ENCODE measurements around the gene E2F4.
A peak's percentile ranks its signal among the peaks of the same experiment; 100 is the strongest.

The E2F4 gene

GRCh38 chr16:67207249-67208091 lies 15.5 kb downstream of the E2F4 start:
- no peak for DNase-seq

DNA sequence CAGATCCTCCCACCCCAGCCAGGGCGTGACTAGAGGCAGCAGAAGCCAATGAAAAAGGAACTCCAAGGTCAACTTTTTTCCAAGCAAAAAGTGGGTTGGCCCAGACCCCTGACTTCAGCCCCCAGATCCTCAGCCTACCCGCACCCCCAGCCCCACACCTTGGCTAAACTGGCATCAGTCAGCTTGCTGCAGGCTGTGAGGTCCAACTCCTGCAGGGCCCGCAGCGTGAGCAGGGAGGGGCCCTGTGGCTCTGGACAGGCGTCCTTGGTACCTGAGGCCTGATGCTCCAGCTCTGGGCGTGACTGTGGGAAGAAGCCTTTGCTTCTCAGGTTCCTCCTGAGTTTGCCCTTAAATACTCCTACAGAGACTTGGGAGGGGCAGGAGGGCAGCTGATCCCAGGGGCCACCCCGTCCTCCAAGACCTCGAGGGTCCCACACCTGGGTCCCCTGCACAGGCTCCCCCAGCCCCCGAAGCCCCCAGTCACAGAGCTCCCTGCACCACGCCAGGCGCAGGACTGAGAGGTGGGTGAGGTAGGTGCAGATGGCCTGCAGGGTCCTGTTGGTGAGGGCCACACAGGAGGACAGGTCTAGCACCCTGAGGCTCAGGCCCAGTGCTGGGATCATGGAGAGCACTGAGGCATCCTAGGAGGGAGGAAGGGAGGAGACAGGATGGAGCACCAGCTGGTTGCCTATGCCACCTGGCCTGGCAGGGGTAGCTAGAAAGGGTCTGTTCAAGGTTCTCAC lies 16.4 kb downstream of the E2F4 start:
- DNase-seq: no peak

- DNase-seq: no peak
These were observed 17.6 kb downstream of the E2F4 start for GRCh38 chr16:67209565-67209964.

DNA sequence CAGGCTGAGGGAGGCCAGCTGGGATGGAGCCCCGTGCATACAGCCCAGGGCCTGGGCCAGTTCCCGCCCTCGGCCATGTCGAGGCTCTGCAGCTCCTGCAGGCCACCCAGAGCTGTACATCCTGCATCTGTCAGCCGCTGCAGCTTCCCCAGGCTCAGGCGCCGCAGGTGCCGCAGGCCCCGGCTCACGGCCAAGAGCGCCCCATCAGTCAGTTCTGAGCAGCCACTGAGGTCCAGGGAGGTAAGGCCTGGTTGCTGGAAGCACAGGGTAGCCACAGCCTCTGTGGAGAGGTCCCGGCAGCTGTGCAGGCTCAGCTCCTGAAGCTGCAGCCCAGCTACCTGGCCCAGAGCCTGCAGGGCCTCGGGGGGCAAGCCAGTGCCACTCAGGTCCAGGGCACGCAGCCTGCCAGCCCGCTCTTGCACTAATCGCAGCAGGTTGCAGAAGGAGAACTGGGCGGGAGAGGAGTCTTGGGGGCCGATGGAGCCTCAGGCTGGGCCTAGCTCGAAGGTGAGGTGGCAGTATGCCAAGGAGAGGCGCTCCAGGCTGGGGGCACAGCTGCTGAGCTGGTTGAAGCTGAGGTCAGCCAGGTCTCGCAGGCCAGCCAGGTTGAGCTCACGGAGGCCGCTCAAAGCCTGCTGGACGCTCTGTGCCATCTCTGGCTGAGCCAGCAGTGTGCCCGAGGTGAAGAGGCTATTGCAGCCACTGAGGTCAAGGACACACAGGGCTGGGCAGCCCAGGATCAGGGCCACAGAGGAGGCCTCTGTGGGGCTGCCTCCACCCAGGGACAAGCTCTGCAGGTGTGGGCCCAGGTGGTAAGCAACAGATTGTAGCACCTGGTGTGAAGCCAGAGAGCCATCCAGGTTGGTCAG lies 18.3 kb downstream of the E2F4 start:
- no peak for DNase-seq

GRCh38 chr16:67211674-67212073 lies 19.7 kb downstream of the E2F4 start:
- no peak for DNase-seq

DNA sequence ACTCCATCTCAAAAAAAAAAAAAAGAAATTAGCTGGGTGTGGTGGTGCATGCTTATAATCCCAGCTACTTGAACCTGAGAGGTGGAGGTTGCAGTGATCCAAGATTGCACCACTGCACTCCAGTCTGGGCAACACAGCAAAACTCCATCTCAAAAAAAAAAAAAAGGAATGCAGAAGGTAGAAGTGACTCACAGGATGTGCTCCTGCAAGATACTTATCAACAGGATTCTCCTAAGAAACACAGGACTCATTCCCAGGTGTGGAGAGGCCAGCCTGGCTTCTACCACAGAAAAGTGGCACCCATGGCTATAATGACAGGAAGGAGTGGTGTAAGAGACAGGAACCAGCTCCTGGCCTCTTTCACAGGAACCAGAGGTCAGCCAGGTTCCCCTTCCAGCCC lies 20.8 kb downstream of the E2F4 start:
- no peak for DNase-seq

- DNase-seq: no peak
These were observed 21.5 kb downstream of the E2F4 start for GRCh38 chr16:67213197-67214019.

GRCh38 chr16:67215706-67216105 lies 23.8 kb downstream of the E2F4 start:
- DNase-seq: no peak

DNA sequence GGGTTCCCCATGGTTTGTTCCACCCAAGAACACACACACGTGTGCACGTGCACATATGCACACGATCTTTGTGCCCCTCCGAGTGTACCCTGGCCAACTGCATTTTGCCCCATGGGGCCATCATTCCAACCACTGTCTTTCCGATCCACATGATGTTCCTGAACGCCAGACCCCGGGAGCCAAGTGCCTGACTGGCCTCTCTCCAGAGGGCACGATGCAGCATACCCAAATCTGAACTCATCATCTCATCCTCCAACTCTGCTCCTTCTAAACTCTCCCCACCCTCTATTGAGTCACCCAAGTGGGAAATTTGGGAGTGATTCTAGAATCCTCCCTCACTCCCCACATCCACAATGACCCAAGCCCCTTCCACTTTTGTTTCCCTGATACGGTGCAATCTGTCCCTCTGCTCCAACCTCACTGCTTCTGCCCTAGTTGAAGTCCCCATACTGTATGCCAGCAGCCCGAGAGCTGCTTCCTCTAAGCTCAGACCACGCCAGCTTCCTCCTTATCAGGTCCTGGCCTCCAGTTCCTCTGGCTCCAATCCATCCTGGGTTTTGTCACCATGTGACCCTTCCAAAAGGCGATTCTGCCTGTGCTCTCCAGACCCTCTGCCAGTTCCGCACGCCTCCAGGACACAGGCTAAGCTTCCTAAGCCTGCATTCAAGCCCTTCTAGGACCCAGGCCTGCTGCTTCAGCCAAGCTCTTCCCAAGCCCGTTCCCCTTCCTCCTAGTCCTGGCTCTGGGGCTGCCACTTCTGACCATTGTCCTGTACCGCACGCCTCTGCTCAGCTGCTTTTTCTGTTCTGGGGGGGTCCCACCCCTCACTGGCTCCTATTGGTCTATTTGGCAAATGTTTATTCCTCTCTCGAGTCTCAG lies 24.9 kb downstream of the E2F4 start:
- peak in 2 of 58 donors; percentile 5 to 22 for DNase-seq

- no peak for DNase-seq
These were observed 32.0 kb downstream of the E2F4 start for GRCh38 chr16:67223992-67224391.

- DNase-seq: no peak
These were observed 34.4 kb downstream of the E2F4 start for GRCh38 chr16:67226295-67226803.

DNA sequence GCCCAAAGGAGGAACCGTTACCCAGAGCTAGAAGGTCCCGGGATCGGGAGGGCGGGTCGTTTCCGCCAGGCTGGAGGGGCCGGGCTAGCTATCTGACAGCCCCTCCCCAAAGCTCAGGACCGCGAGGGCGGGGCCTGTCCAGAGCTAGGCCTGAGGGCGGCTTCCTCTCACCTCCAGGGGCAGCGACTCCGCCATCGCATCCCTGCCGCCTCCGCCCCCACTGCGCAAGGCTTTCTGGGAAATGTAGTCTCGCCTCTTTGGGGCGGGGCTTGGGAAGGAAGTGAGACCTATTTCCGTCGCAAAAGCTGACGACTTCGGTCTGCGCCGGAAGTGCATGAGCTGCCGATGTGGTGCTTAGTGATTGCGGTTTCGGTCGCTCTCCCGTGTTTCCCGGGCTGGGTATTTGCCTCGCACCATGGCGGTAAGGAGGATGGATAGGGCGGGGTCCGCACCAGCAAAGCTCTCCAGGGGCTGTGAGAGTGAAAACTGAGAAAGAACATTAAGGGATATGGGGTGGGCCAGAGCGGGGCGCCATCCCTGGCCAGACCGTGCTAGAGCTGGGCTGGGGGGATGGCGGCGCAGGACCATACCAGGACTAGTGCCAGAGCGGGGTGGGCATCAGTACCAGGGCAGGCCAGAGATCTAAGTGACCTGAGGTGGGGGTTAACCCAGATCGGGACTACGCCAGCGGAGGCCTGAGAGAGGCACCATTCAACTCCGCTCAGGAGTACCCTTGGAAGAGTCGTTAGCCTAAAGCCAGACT lies 35.0 kb downstream of the E2F4 start, which contains the start of gene TMEM208:
TMEM208 (plus strand) TSS at position 327 of the 763 bp plus-strand sequence; CDS start at position 416, 89 bp downstream.
- peak; percentile 54 to 97 (median 93) for DNase-seq

GRCh38 chr16:67227567-67227921 lies 35.6 kb downstream of the E2F4 start:
- DNase-seq: no peak

DNA sequence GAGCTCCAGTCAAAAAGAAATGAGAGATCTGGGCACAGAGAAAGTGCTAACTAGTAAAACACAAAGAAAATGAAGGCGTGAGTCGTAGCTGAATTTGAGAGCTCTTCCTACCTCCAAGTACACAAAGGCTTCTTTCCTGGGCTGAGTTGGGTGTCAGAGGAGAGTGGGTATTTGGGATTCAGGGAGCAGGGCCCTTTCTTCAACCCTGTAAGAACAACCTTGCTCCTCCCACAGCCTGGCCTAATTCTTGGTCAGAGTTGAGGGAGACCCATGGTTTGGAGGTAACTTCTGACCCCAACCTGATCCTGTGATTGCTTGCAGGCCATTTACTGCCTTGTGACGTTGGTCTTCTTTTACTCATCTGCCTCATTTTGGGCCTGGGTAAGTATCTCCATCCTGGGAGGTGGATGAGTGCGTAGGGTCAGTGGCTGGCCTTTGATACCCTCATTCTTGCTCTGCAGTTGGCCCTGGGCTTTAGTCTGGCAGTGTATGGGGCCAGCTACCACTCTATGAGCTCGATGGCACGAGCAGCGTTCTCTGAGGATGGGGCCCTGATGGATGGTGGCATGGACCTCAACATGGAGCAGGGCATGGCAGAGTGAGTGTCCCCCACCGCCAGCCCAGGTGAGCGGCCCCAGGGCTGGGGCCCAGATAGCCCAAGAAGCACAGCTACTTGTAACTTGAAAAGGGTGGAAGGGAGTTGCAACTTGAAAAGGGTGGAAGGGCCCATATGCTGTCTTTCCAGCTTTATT lies 36.3 kb downstream of the E2F4 start:
- DNase-seq: no peak

GRCh38 chr16:67228905-67229304 lies 37.0 kb downstream of the E2F4 start:
- no peak for DNase-seq

GRCh38 chr16:67229906-67230808 lies 38.2 kb downstream of the E2F4 start:
- DNase-seq: no peak

All from anterior cingulate cortex (tissue), 58 donors.